H9 (cell line): ENCODE data around the gene VAMP8. TPM values are rescaled to one million over a fixed set of nuclear protein-coding genes. Genes with fewer than 3 reads are reported as not detected.

Experiments
- DNase-seq: peaks from one replicate; pipeline ENCODE4 v3.0.0-alpha.2; 2017
- H2AFZ ChIP-seq: one replicate; pipeline ENCODE4 v1.6.1; 2013; ENCODE audit warnings: mild to moderate bottlenecking, low read length, control low read depth, moderate library complexity
- H2AK5ac ChIP-seq: 2 replicates; pipeline ENCODE4 v1.6.1; 2013; ENCODE audit warnings: low read length, control low read depth, mixed read lengths; ENCODE audit not compliant: insufficient read length
- H2BK120ac ChIP-seq: one replicate; pipeline ENCODE4 v1.6.1; 2013; ENCODE audit warnings: low read depth, mild to moderate bottlenecking, low read length, control low read depth, inconsistent platforms; ENCODE audit not compliant: poor library complexity, severe bottlenecking
- H2BK12ac ChIP-seq: 2 replicates; pipeline ENCODE4 v1.6.1; 2013; ENCODE audit warnings: low read length, control low read depth, mixed read lengths, low read depth; ENCODE audit not compliant: insufficient read length
- H2BK15ac ChIP-seq: 2 replicates; pipeline ENCODE4 v1.6.1; 2013; ENCODE audit warnings: low read depth, low read length, control low read depth
- H2BK20ac ChIP-seq: one replicate; pipeline ENCODE4 v1.6.1; 2013; ENCODE audit warnings: low read depth, mild to moderate bottlenecking, low read length, control low read depth, inconsistent platforms; ENCODE audit not compliant: poor library complexity, severe bottlenecking
- H2BK5ac ChIP-seq: 2 replicates; pipeline ENCODE4 v1.6.1; 2013; ENCODE audit warnings: low read length, control low read depth, mixed read lengths; ENCODE audit not compliant: insufficient read length
- H3K14ac ChIP-seq: 2 replicates; pipeline ENCODE4 v1.6.1; 2013; ENCODE audit warnings: low read length, control low read depth; ENCODE audit not compliant: insufficient read depth
- H3K18ac ChIP-seq: 2 replicates; pipeline ENCODE4 v1.6.1; 2013; ENCODE audit warnings: low read depth, mild to moderate bottlenecking, mixed read lengths, low read length, control low read depth; ENCODE audit not compliant: insufficient read length
- H3K23ac ChIP-seq: 2 replicates; pipeline ENCODE4 v1.6.1; 2013; ENCODE audit warnings: low read length, control low read depth, mixed read lengths, low read depth; ENCODE audit not compliant: insufficient read length
- H3K23me2 ChIP-seq: 2 replicates; pipeline ENCODE4 v1.6.1; 2013; ENCODE audit warnings: low read depth, mild to moderate bottlenecking, mixed read lengths, low read length, control low read depth; ENCODE audit not compliant: insufficient read length, poor library complexity, severe bottlenecking
- H3K27ac ChIP-seq: 2 replicates; pipeline ENCODE4 v1.5.1; 2013; ENCODE audit warnings: low read length, control low read depth, mixed read lengths, low read depth; ENCODE audit not compliant: insufficient read length
- H3K27me3 ChIP-seq: 2 replicates; pipeline ENCODE4 v1.6.1; 2013; ENCODE audit warnings: low read length, control low read depth, inconsistent platforms; ENCODE audit not compliant: insufficient read depth
- H3K4ac ChIP-seq: 2 replicates; pipeline ENCODE4 v1.6.1; 2013; ENCODE audit warnings: low read depth, mild to moderate bottlenecking, control low read depth, inconsistent platforms, low read length, moderate library complexity
- H3K4me1 ChIP-seq: 2 replicates; pipeline ENCODE4 v1.6.1; 2013; ENCODE audit warnings: low read length, control low read depth, inconsistent platforms; ENCODE audit not compliant: insufficient read depth
- H3K4me2 ChIP-seq: 2 replicates; pipeline ENCODE4 v1.6.1; 2013; ENCODE audit warnings: low read length, control low read depth, mixed read lengths; ENCODE audit not compliant: insufficient read length, insufficient read depth
- H3K56ac ChIP-seq: 2 replicates; pipeline ENCODE4 v1.6.1; 2013; ENCODE audit warnings: low read depth, mild to moderate bottlenecking, mixed read lengths, low read length, control low read depth; ENCODE audit not compliant: insufficient read length
- H3K79me1 ChIP-seq: 2 replicates; pipeline ENCODE4 v1.6.1; 2013; ENCODE audit warnings: low read depth, mild to moderate bottlenecking, moderate library complexity, low read length, control low read depth, inconsistent platforms; ENCODE audit not compliant: insufficient read depth, poor library complexity, severe bottlenecking
- H3K79me2 ChIP-seq: 2 replicates; pipeline ENCODE4 v1.6.1; 2013; ENCODE audit warnings: low read length, control low read depth, inconsistent platforms; ENCODE audit not compliant: insufficient read depth
- H3K9ac ChIP-seq: 2 replicates; pipeline ENCODE4 v1.6.1; 2013; ENCODE audit warnings: low read length, control low read depth, mixed read lengths; ENCODE audit not compliant: insufficient read length; ENCODE audit errors: extremely low read depth
- H3K9me3 ChIP-seq: one replicate; pipeline ENCODE4 v1.6.1; 2013; ENCODE audit warnings: low read depth, low read length, inconsistent platforms; ENCODE audit not compliant: control insufficient read depth
- H3T11ph ChIP-seq: one replicate; pipeline ENCODE4 v1.6.1; 2013; ENCODE audit warnings: mild to moderate bottlenecking, low read length, control low read depth, inconsistent platforms
- H4K20me1 ChIP-seq: one replicate; pipeline ENCODE4 v1.6.1; 2013; ENCODE audit not compliant: control insufficient read depth, insufficient read length, insufficient read depth
- H4K5ac ChIP-seq: 2 replicates; pipeline ENCODE4 v1.6.1; 2013; ENCODE audit warnings: low read depth, mild to moderate bottlenecking, mixed read lengths, low read length, control low read depth; ENCODE audit not compliant: insufficient read length
- H4K8ac ChIP-seq: replicated peaks from 2 replicates; pipeline ENCODE4 v1.6.1; 2013; ENCODE audit warnings: low read length, control low read depth, mixed read lengths, low read depth; ENCODE audit not compliant: insufficient read length
- H4K91ac ChIP-seq: 2 replicates; pipeline ENCODE4 v1.6.1; 2013; ENCODE audit warnings: low read depth, mild to moderate bottlenecking, moderate library complexity, mixed read lengths, low read length, control low read depth; ENCODE audit not compliant: insufficient read length
- H3K27ac Mint-ChIP-seq, 3 experiments: 2 replicates in 2 of 3; 3 replicates in 1 of 3; pipeline ENCODE4 v1.8.0; 2020 to 2021; ENCODE audit warnings: mixed read lengths in 3 of 3, mild to moderate bottlenecking in 1 of 3, moderate library complexity in 1 of 3
- H3K27me3 Mint-ChIP-seq: 2 replicates; pipeline ENCODE4 v1.8.0; 2021; ENCODE audit warnings: low read depth, mild to moderate bottlenecking, moderate library complexity, mixed read lengths
- H3K36me3 Mint-ChIP-seq, 3 experiments: 2 replicates in 2 of 3; 3 replicates in 1 of 3; pipeline ENCODE4 v1.8.0; 2020 to 2021; ENCODE audit warnings: low read depth in 3 of 3, mixed read lengths in 3 of 3; ENCODE audit not compliant: insufficient read depth in 1 of 3
- H3K4me1 Mint-ChIP-seq, 2 experiments: 2 replicates each; pipeline ENCODE4 v1.8.0; 2020; ENCODE audit warnings: mixed read lengths in 2 of 2
- H3K4me3 Mint-ChIP-seq, 2 experiments: 2 replicates in 1 of 2; 3 replicates in 1 of 2; pipeline ENCODE4 v1.8.0; 2020 to 2021; ENCODE audit warnings: mild to moderate bottlenecking in 2 of 2, mixed read lengths in 2 of 2, moderate library complexity in 1 of 2
- H3K9me3 Mint-ChIP-seq, 2 experiments: 2 replicates in 1 of 2; 3 replicates in 1 of 2; pipeline ENCODE4 v1.8.0; 2020; ENCODE audit warnings: mild to moderate bottlenecking in 2 of 2, mixed read lengths in 2 of 2, moderate library complexity in 1 of 2
- WGBS: extraction: QIAGEN DNeasy Blood & Tissue Kit; methylation state at CpG from one replicate; pipeline ENCODE4 v1.1.7; 2013; ENCODE audit warnings: missing lambda C conversion rate, low lambda C conversion rate, mixed read lengths; ENCODE audit not compliant: insufficient read length; ENCODE audit errors: extremely low coverage; 5-methylcytosine and 5-hydroxymethylcytosine counted together
- total RNA-seq: library from RNA; stranded (reverse); gene quantifications from 2 replicates; pipeline ENCODE4 v1.2.1, GENCODE V29; 2021
- TF ChIP-seq, protein P1 (sequence below): fragments of 200-600 bp; sonication (generic); conservative IDR thresholded peaks from 3 replicates; pipeline ENCODE4 v1.8.0; 2021; ENCODE audit warnings: antibody characterized with exemption, mild to moderate bottlenecking

The VAMP8 gene
- total RNA-seq, 1 experiment from 2014 or later: 33.4 TPM

DNA sequence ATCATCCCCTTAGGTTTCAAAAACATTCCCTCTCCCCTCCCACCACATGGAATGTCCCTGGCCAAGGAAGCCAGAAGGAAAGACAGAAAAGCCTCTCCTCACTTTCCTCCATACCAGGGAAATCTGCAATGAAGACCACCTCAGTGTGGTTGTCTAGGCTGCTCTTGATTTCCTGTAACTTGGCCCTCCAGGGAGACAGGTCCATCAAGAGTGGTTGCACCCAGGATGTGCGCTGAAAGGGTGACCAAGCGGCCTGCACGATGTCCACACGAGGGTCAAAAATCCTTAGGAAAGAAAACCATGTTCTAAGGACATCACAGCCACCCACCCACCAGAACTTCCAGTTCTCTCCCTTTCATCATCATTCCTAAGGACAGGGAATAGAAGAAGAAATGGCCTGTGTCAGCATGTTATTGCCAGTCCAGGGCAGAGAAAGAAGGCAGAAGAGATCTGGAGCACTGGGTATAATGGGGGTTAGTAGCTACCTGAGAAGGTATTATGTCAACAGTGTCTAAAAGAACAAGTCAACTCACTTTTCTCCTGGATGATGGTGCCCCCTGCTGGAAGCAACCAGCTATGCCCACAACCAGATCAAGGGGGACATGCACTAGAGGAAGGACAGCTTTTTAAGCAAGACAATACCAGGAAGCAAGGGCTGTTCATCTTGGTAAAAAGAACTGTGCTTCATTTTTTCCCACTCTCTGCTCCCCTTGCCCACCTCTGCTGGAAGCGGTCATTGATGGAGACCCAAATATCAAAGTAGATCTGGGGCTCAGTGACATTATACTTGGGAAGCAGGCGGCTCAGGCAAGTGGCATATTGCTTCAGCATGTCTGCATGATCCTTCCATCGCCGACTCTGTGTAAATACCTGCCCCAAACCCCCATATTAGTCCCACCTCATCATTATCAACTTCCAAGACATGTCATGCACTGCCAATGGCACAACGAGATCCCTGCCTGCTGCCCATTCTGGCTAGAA lies 25.4 kb upstream of the VAMP8 start:
- Histone ChIP-seq H3K27me3 (no peaks in the 10 kb centered on the region), H3K14ac (no peak overlapping the region), H2BK12ac (no peak overlapping the region), H3K23me2 (no peaks in the 10 kb centered on the region), H3K9ac (no peak overlapping the region), H3K18ac (no peak overlapping the region), H3K4me1 (no peaks in the 10 kb centered on the region), H3K23ac (no peak overlapping the region), H2AFZ (no peak overlapping the region), H3K9me3 (no peaks in the 10 kb centered on the region), H3K56ac (no peak overlapping the region), H3T11ph (no peak overlapping the region), H2AK5ac (no peak overlapping the region), H4K91ac (no peak overlapping the region), H3K79me1 (no peaks in the 10 kb centered on the region), H2BK15ac (no peak overlapping the region), H3K4me2 (no peak overlapping the region), H4K8ac (no peak overlapping the region), H4K20me1 (no peaks in the 10 kb centered on the region), H3K27ac (no peak overlapping the region), H3K4ac (no peak overlapping the region), H4K5ac (no peak overlapping the region), H2BK120ac (no peak overlapping the region), H2BK5ac (no peak overlapping the region), H2BK20ac (no peak overlapping the region), H3K79me2 (no peaks in the 10 kb centered on the region)
- TF ChIP-seq, protein P1, sequence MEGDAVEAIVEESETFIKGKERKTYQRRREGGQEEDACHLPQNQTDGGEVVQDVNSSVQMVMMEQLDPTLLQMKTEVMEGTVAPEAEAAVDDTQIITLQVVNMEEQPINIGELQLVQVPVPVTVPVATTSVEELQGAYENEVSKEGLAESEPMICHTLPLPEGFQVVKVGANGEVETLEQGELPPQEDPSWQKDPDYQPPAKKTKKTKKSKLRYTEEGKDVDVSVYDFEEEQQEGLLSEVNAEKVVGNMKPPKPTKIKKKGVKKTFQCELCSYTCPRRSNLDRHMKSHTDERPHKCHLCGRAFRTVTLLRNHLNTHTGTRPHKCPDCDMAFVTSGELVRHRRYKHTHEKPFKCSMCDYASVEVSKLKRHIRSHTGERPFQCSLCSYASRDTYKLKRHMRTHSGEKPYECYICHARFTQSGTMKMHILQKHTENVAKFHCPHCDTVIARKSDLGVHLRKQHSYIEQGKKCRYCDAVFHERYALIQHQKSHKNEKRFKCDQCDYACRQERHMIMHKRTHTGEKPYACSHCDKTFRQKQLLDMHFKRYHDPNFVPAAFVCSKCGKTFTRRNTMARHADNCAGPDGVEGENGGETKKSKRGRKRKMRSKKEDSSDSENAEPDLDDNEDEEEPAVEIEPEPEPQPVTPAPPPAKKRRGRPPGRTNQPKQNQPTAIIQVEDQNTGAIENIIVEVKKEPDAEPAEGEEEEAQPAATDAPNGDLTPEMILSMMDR: peak; percentile 94
- peak; percentile 82 for DNase-seq
- Mint-ChIP-seq H3K27me3 (no peaks in the 10 kb centered on the region), H3K9me3 (no peaks in the 10 kb centered on the region), H3K36me3 (peaks cover 17 to 61% (median 60%) of the 10 kb centered on the region in 3 experiments; a peak in 6 of 7 replicates), H3K4me1 (peaks cover 2 to 7% of the 10 kb centered on the region in 2 experiments; a peak in 2 of 4 replicates), H3K27ac (peak overlapping the region in 1 of 3 experiments; percentile 74; a peak in 2 of 7 replicates), H3K4me3 (0 out of 5 replicates have a peak overlapping the region, but pooled peaks of 1 of the 2 experiments have one; percentile 12)
- no CpG with 5 or more reads among the region's 9 CpGs for WGBS
